DOHH2 (cell line): ENCODE data around the gene PAM.

Source experiments
- H3F3A ChIP-seq: fragments of 200-600 bp; sonication (generic), shearing (Covaris generic); 2 replicates; pipeline ENCODE4 v1.6.0; 2016; ENCODE audit warnings: antibody characterized with exemption, mild to moderate bottlenecking; ENCODE audit not compliant: control insufficient read depth, insufficient read depth
- H3K27ac ChIP-seq: fragments of 200-600 bp; sonication (generic); 2 replicates; pipeline ENCODE4 v1.5.1; 2014; ENCODE audit warnings: low read depth, mild to moderate bottlenecking, low read length, moderate library complexity
- H3K27me3 ChIP-seq: fragments of 200-600 bp; sonication (generic); 2 replicates; pipeline ENCODE4 v1.6.1; 2014; ENCODE audit warnings: mild to moderate bottlenecking, low read length, mixed read lengths; ENCODE audit not compliant: control insufficient read depth
- H3K36me3 ChIP-seq: fragments of 200-600 bp; sonication (generic); 2 replicates; pipeline ENCODE4 v1.6.1; 2014; ENCODE audit warnings: mild to moderate bottlenecking, low read length, moderate library complexity, mixed read lengths; ENCODE audit not compliant: control insufficient read depth
- H3K4me1 ChIP-seq: fragments of 200-600 bp; sonication (generic); 2 replicates; pipeline ENCODE4 v1.6.1; 2014; ENCODE audit warnings: mild to moderate bottlenecking, low read length, mixed read lengths; ENCODE audit not compliant: control insufficient read depth
- H3K4me2 ChIP-seq: fragments of 200-600 bp; sonication (generic); 2 replicates; pipeline ENCODE4 v1.6.0; 2014; ENCODE audit warnings: mild to moderate bottlenecking, low read length, moderate library complexity
- H3K4me3 ChIP-seq: fragments of 200-600 bp; sonication (generic); 2 replicates; pipeline ENCODE4 v1.5.1; 2014; ENCODE audit warnings: mild to moderate bottlenecking, low read length, mixed read lengths
- H3K79me2 ChIP-seq: fragments of 200-600 bp; sonication (generic); 2 replicates; pipeline ENCODE4 v1.6.1; 2014; ENCODE audit warnings: mild to moderate bottlenecking, low read length, mixed read lengths; ENCODE audit not compliant: control insufficient read depth
- H3K9me2 ChIP-seq: fragments of 200-600 bp; sonication (generic); replicated peaks from 2 replicates; pipeline ENCODE4 v1.6.1; 2014; ENCODE audit warnings: mild to moderate bottlenecking, low read length, mixed read lengths; ENCODE audit not compliant: control insufficient read depth
- H3K9me3 ChIP-seq: fragments of 200-600 bp; sonication (generic); 2 replicates; pipeline ENCODE4 v1.6.1; 2014; ENCODE audit warnings: antibody characterized with exemption, low read length, mixed read lengths; ENCODE audit not compliant: control insufficient read depth, insufficient read depth
- H4K20me1 ChIP-seq: fragments of 200-600 bp; sonication (generic); 2 replicates; pipeline ENCODE4 v1.6.0; 2014; ENCODE audit warnings: low read depth, mild to moderate bottlenecking, antibody characterized with exemption, low read length, moderate library complexity; ENCODE audit not compliant: control insufficient read depth, insufficient read depth
- EZH2phosphoT487 ChIP-seq: fragments of 200-600 bp; sonication (generic); IDR thresholded peaks from 2 replicates; pipeline ENCODE4 v1.6.1; 2017; ENCODE audit warnings: borderline replicate concordance, mild to moderate bottlenecking, antibody characterized with exemption, low read length, moderate library complexity, mixed read lengths
- TF ChIP-seq, protein P1 (sequence below): fragments of 200-600 bp; sonication (generic); IDR thresholded peaks from one replicate; pipeline ENCODE4 v1.5.1; 2014; ENCODE audit warnings: antibody characterized with exemption, mild to moderate bottlenecking, low read depth, low read length; ENCODE audit not compliant: poor library complexity, severe bottlenecking

PAM gene

GRCh38 chr5:102759700-102760099 is 4.6 kb downstream of the PAM start:
- Histone ChIP-seq H3K79me2 (0 out of 2 replicates have a peak, but pooled peaks cover 3% of the 10 kb centered on the region), H3K27ac (no peak overlapping the region), H3K4me1 (peaks cover 17% of the 10 kb centered on the region), H3K4me2 (no peak overlapping the region), H3F3A (no peaks in the 10 kb centered on the region), H3K9me3 (no peaks in the 10 kb centered on the region), H3K27me3 (peaks cover 4% of the 10 kb centered on the region), H3K36me3 (no peaks in the 10 kb centered on the region), H4K20me1 (no peaks in the 10 kb centered on the region), H3K4me3 (no peak overlapping the region), H3K9me2 (no peaks in the 10 kb centered on the region)
- no peak for TF ChIP-seq EZH2phosphoT487
- TF ChIP-seq, protein P1, sequence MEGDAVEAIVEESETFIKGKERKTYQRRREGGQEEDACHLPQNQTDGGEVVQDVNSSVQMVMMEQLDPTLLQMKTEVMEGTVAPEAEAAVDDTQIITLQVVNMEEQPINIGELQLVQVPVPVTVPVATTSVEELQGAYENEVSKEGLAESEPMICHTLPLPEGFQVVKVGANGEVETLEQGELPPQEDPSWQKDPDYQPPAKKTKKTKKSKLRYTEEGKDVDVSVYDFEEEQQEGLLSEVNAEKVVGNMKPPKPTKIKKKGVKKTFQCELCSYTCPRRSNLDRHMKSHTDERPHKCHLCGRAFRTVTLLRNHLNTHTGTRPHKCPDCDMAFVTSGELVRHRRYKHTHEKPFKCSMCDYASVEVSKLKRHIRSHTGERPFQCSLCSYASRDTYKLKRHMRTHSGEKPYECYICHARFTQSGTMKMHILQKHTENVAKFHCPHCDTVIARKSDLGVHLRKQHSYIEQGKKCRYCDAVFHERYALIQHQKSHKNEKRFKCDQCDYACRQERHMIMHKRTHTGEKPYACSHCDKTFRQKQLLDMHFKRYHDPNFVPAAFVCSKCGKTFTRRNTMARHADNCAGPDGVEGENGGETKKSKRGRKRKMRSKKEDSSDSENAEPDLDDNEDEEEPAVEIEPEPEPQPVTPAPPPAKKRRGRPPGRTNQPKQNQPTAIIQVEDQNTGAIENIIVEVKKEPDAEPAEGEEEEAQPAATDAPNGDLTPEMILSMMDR, result no peak

DNA sequence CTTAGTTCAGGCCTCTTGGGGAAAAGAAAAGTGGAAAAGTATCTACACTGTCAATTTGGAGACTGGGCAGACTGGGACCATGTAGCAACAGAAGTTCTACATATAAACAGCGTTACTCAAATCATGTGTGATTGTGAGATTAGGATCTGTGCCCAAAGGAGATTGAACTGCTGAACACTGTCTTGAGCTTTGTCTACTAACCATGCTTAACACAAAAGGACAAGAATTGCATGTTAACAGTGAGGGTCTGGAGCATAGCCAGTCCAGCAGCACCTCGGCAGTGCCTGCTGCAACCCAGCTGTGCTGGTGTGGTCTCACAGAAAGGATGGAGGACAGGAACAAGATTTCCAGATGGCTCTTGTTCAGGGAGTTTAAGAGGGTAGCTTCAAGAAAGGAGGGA is 5.7 kb downstream of the PAM start:
- no peak overlapping the region for H3K4me3 ChIP-seq

DNA sequence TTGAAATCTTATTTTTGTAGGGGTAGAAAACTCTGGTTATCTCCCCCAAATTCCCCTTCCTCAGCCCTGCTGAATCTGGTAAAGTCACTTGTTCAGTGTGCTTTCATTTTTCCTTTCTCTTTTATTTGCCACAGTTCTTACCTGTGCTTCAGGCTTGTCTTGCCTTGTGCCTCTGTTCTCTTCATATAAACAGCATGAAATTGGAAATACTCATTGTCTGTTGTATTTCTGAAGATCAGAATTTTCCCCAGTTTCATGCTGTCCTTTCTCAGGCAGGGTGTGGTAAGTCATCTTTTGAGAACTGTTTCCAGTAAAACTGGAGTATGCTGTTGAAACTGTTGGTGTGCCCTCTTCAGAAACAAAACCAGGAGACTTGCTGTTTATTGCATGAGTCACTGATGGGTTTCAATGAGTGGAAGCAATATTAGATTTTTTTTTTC is 7.0 kb downstream of the PAM start:
- no peaks in the 10 kb centered on the region for H3K9me3 ChIP-seq
- no peaks in the 10 kb centered on the region for H3K9me2 ChIP-seq
- H3K36me3 ChIP-seq, result no peaks in the 10 kb centered on the region
- H3K27ac ChIP-seq, result no peak overlapping the region
- H3K27me3 ChIP-seq, result 0 out of 2 replicates have a peak, but pooled peaks cover 2% of the 10 kb centered on the region
- H4K20me1 ChIP-seq, result no peaks in the 10 kb centered on the region
- no peaks in the 10 kb centered on the region for H3F3A ChIP-seq
- TF ChIP-seq, protein P1, result no peak
- TF ChIP-seq EZH2phosphoT487, result no peak
- 0 out of 2 replicates have a peak, but pooled peaks cover 3% of the 10 kb centered on the region for H3K79me2 ChIP-seq
- H3K4me1 ChIP-seq, result 0 out of 2 replicates have a peak, but pooled peaks cover 4% of the 10 kb centered on the region
- no peak overlapping the region for H3K4me3 ChIP-seq
- H3K4me2 ChIP-seq, result no peak overlapping the region

More for the DNA sequence above, 5.7 kb downstream of the PAM start:
- no peaks in the 10 kb centered on the region for H3K9me3 ChIP-seq
- H3K27ac ChIP-seq, result no peak overlapping the region
- H3K9me2 ChIP-seq, result no peaks in the 10 kb centered on the region
- no peaks in the 10 kb centered on the region for H3F3A ChIP-seq
- H3K27me3 ChIP-seq, result 0 out of 2 replicates have a peak, but pooled peaks cover 2% of the 10 kb centered on the region
- H3K79me2 ChIP-seq, result 0 out of 2 replicates have a peak, but pooled peaks cover 3% of the 10 kb centered on the region
- H3K4me2 ChIP-seq, result no peak overlapping the region
- peaks cover 13% of the 10 kb centered on the region for H3K4me1 ChIP-seq
- TF ChIP-seq, protein P1, result no peak
- TF ChIP-seq EZH2phosphoT487, result no peak
- H3K36me3 ChIP-seq, result no peaks in the 10 kb centered on the region
- H4K20me1 ChIP-seq, result no peaks in the 10 kb centered on the region
